ENCODE data around the gene TRAF1.

DNA sequence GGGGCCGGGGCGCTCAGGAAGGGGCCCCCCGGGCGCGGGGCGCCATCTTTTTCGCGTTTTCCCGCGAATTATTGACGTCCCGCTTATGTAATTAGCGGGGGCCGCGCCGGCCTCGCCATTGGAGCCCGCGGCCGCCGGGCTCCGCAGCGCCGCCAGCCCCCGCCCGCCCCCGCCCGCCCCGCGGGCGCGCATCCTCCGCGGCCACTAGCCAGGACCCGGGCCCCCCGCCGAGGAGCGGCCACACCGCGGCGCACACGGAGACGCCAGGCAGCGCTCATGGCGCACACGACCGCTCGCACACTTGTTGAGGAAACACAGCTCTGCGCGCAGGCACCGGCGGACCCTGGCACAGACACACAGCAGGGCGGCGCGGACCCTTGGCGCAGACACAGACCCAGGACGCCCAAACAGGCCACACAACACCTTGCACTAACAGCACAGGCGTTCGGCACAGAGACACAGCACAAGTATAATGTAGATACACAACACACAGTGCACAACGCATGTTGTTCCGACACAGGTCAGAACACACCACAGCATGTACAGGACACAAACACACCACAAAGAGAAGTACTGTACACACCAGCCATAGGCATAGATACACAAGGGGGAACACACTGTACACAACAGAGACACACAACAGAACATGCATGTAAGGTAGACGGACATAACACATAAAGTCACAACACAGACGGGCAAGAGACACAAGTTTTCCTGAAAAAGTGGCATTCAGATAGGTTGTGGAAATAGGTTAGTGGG is 49.1 kb downstream of the TRAF1 start:
- TF ChIP-seq, protein P1, sequence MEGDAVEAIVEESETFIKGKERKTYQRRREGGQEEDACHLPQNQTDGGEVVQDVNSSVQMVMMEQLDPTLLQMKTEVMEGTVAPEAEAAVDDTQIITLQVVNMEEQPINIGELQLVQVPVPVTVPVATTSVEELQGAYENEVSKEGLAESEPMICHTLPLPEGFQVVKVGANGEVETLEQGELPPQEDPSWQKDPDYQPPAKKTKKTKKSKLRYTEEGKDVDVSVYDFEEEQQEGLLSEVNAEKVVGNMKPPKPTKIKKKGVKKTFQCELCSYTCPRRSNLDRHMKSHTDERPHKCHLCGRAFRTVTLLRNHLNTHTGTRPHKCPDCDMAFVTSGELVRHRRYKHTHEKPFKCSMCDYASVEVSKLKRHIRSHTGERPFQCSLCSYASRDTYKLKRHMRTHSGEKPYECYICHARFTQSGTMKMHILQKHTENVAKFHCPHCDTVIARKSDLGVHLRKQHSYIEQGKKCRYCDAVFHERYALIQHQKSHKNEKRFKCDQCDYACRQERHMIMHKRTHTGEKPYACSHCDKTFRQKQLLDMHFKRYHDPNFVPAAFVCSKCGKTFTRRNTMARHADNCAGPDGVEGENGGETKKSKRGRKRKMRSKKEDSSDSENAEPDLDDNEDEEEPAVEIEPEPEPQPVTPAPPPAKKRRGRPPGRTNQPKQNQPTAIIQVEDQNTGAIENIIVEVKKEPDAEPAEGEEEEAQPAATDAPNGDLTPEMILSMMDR (IDR thresholded peaks at IDR 0.05; ENCODE audit: low read depth, low read length), result peak; percentile 12; the same call in 1 of the 2 replicates
- no peak for TF ChIP-seq EZH2phosphoT487 (IDR thresholded peaks at IDR 0.05; ENCODE audit: low read depth)
